KMS-11 (cell line): ENCODE measurements around the gene CENPP.

Source experiments
- H2AFZ ChIP-seq: fragments of 200-600 bp; sonication (generic); 2 replicates; pipeline ENCODE4 v1.6.1; 2016; ENCODE audit warnings: antibody characterized with exemption, mixed run types, low read depth
- H3K27ac ChIP-seq: fragments of 200-600 bp; sonication (generic); 2 replicates; pipeline ENCODE4 v1.6.1; 2016; ENCODE audit warnings: mild to moderate bottlenecking, mixed run types
- H3K27me3 ChIP-seq: fragments of 200-600 bp; sonication (generic); 2 replicates; pipeline ENCODE4 v1.6.1; 2017; ENCODE audit warnings: mild to moderate bottlenecking, low read depth, mixed run types, moderate library complexity; ENCODE audit not compliant: insufficient read depth
- H3K36me3 ChIP-seq: fragments of 200-600 bp; sonication (generic); 2 replicates; pipeline ENCODE4 v1.6.1; 2017; ENCODE audit warnings: mild to moderate bottlenecking, mixed run types; ENCODE audit not compliant: insufficient read depth
- H3K4me1 ChIP-seq: fragments of 200-600 bp; sonication (generic); 2 replicates; pipeline ENCODE4 v1.6.1; 2016; ENCODE audit warnings: mild to moderate bottlenecking, low read depth, mixed run types; ENCODE audit not compliant: poor library complexity, severe bottlenecking
- H3K4me2 ChIP-seq: fragments of 200-600 bp; sonication (generic); 2 replicates; pipeline ENCODE4 v1.7.0; 2016; ENCODE audit warnings: mild to moderate bottlenecking, mixed run types
- H3K4me3 ChIP-seq: fragments of 200-600 bp; sonication (generic); IDR thresholded peaks from 2 replicates; pipeline ENCODE4 v1.6.1; 2017; ENCODE audit warnings: low read depth, low read length, mixed read lengths; ENCODE audit not compliant: insufficient read depth
- H3K79me2 ChIP-seq: fragments of 200-600 bp; sonication (generic); 2 replicates; pipeline ENCODE4 v1.6.1; 2016; ENCODE audit warnings: low read depth, mixed run types; ENCODE audit not compliant: insufficient read depth
- H3K9ac ChIP-seq: fragments of 200-600 bp; sonication (generic); 2 replicates; pipeline ENCODE4 v1.6.1; 2016; ENCODE audit warnings: mild to moderate bottlenecking, mixed run types
- H4K20me1 ChIP-seq: fragments of 200-600 bp; sonication (generic); 2 replicates; pipeline ENCODE4 v1.6.1; 2016; ENCODE audit warnings: mild to moderate bottlenecking, mixed run types; ENCODE audit not compliant: insufficient read depth
- TF ChIP-seq, protein P1 (sequence below): fragments of 200-600 bp; sonication (generic); conservative IDR thresholded peaks from 2 replicates; pipeline ENCODE4 v1.6.1; 2017; ENCODE audit warnings: low read depth, mild to moderate bottlenecking, antibody characterized with exemption, low read length, moderate library complexity, mixed read lengths

The CENPP gene

DNA sequence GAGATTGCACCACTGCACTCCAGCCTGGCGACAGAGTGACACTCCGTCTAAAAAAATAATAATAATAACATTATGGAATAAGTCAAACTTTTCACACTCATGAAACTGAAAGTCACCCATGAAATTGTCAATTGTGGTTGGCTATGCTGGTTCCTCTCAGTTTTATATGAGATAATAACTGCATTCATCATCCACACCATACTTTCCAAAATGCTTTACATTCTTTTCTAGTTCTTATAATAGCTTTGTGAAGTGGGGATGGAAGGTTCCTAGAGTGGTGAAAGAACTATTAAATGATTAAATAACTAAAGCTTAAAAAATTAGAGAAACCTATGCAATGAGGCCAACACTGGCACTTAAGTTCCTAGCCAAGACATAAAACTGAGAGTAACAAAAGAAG, 169.1 kb downstream of the CENPP start:
- no peaks in the 10 kb centered on the region for H3K27me3 ChIP-seq
- H3K4me3 ChIP-seq = no peak overlapping the region
- H2AFZ ChIP-seq = no peak overlapping the region
- H4K20me1 ChIP-seq = no peaks in the 10 kb centered on the region; the same call in 1 of the 2 replicates
- H3K4me2 ChIP-seq = no peak overlapping the region; the same call in 1 of the 2 replicates
- no peak overlapping the region for H3K9ac ChIP-seq
- no peak overlapping the region for H3K27ac ChIP-seq
- H3K79me2 ChIP-seq = no peaks in the 10 kb centered on the region
- TF ChIP-seq, protein P1, sequence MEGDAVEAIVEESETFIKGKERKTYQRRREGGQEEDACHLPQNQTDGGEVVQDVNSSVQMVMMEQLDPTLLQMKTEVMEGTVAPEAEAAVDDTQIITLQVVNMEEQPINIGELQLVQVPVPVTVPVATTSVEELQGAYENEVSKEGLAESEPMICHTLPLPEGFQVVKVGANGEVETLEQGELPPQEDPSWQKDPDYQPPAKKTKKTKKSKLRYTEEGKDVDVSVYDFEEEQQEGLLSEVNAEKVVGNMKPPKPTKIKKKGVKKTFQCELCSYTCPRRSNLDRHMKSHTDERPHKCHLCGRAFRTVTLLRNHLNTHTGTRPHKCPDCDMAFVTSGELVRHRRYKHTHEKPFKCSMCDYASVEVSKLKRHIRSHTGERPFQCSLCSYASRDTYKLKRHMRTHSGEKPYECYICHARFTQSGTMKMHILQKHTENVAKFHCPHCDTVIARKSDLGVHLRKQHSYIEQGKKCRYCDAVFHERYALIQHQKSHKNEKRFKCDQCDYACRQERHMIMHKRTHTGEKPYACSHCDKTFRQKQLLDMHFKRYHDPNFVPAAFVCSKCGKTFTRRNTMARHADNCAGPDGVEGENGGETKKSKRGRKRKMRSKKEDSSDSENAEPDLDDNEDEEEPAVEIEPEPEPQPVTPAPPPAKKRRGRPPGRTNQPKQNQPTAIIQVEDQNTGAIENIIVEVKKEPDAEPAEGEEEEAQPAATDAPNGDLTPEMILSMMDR = no peak
- no peaks in the 10 kb centered on the region for H3K36me3 ChIP-seq
- H3K4me1 ChIP-seq = peaks cover 17% of the 10 kb centered on the region

DNA sequence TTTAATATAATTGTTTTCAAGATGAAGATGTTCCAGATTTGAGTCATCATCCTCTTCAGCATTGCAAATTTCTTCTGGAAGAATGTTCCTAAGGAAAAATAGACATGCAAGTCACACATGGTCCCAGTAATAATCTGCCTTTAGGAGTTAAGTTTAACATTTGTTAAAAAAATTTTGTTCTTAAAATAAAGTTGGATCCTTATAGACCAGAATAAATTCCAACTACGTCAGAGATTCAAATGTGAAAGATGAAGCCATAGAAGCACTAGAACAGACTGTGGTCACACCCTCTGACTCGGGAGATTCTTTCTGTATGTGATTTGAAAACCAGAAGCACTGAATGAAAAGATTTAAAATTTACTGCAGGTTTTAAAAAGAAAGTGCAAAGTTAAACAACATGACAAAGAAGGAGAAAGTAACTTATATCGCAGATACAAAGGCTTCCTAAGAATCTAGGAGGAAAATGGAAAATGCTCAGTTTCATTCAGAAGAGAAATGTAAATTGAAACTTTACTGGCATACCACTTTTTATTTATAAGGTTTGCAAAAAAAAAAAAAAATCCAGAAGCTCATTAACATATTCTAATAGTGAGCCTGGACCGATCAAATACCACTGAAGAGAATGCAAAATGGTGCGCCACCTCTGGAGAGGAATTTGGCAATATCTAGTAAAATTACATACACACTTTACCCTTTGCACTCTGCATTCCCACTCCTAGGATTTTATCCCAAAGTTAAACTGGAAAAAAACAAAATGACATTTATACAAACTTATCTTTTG, 170.8 kb downstream of the CENPP start:
- Histone ChIP-seq H3K27me3 (no peaks in the 10 kb centered on the region), H3K36me3 (no peaks in the 10 kb centered on the region), H3K79me2 (no peaks in the 10 kb centered on the region), H2AFZ (no peak overlapping the region), H4K20me1 (no peaks in the 10 kb centered on the region), H3K9ac (no peak overlapping the region), H3K4me2 (no peak overlapping the region), H3K27ac (no peak overlapping the region), H3K4me1 (peaks cover 17% of the 10 kb centered on the region), H3K4me3 (no peak overlapping the region)
- TF ChIP-seq, protein P1 = no peak

DNA sequence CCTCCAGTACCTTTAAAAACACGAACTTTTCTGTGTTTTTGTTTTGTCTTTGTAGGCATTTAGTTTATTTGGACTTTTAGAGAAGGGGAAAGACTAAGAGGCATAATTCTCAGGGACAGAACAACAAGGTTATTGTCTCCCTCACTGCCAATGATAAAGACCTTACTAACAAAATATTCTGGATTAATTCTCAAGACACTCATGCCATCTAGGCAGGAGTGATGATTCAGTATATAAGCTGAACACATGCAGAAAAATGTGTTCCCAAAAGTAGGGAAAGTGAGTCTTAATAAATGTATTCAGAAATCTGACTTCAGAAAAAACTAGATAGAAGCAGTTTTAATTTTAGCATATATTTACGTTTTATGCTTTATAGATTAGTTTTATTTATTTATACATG, 173.9 kb downstream of the CENPP start:
- H3K27ac ChIP-seq = no peak overlapping the region
- no peak overlapping the region for H3K9ac ChIP-seq
- H3K4me2 ChIP-seq = no peak overlapping the region
- no peak overlapping the region for H3K4me3 ChIP-seq
- H3K36me3 ChIP-seq = no peaks in the 10 kb centered on the region
- no peaks in the 10 kb centered on the region for H4K20me1 ChIP-seq
- peaks cover 12% of the 10 kb centered on the region for H3K4me1 ChIP-seq
- TF ChIP-seq, protein P1 = no peak
- H3K27me3 ChIP-seq = no peaks in the 10 kb centered on the region
- no peaks in the 10 kb centered on the region for H3K79me2 ChIP-seq
- H2AFZ ChIP-seq = no peak overlapping the region

DNA sequence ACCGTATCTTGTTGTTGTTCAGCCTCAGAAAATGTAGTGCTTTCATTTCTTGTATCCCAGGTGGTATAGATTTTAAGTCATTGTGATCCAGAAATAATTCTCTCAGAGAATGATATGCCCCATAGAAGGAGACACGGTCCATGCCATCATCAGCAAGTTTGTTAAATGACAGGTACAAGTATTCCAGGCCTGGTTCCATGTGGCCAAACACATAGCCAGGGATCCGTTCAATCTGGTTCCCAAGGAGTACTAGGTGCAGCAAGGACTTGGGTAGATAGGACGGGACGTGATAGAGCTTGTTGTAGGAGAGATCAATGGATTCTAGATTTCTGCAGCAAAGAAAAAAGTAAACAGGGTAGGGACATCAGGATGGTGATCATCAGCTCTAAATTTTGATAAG, 175.0 kb downstream of the CENPP start:
- H3K27ac ChIP-seq = no peak overlapping the region
- TF ChIP-seq, protein P1 = no peak
- H3K4me3 ChIP-seq = no peak overlapping the region
- peaks cover 2% of the 10 kb centered on the region for H3K4me1 ChIP-seq
- no peak overlapping the region for H3K4me2 ChIP-seq
- no peaks in the 10 kb centered on the region for H3K27me3 ChIP-seq
- H3K9ac ChIP-seq = no peak overlapping the region
- H3K36me3 ChIP-seq = no peaks in the 10 kb centered on the region
- H4K20me1 ChIP-seq = no peaks in the 10 kb centered on the region
- H2AFZ ChIP-seq = no peak overlapping the region
- no peaks in the 10 kb centered on the region for H3K79me2 ChIP-seq
